Cardiac muscle cell (in vitro differentiated cells and primary cell): ENCODE measurements around the gene CEP55. TPM values are rescaled to one million over a fixed set of nuclear protein-coding genes. Genes with fewer than 3 reads are reported as not detected.

Experiments used
- DNase-seq, 2 donors: peaks; one replicate each; pipeline versions ENCODE4 v3.0.0 to v3.0.0-alpha.2; 2010 to 2017; ENCODE audit warnings: low read depth in 1 of 2, low spot score in 1 of 2
- H3K27ac ChIP-seq: fragments of 200-600 bp; sonication (generic); 2 replicates; pipeline ENCODE4 v1.5.1; 2016
- H3K27me3 ChIP-seq: fragments of 200-600 bp; sonication (generic); 2 replicates; pipeline ENCODE4 v1.6.0; 2016; ENCODE audit warnings: control low read depth
- H3K36me3 ChIP-seq: fragments of 200-600 bp; sonication (generic); 2 replicates; pipeline ENCODE4 v1.5.1; 2016; ENCODE audit warnings: control low read depth
- H3K4me1 ChIP-seq: fragments of 200-600 bp; sonication (generic); 2 replicates; pipeline ENCODE4 v1.8.1; 2017; ENCODE audit warnings: low read depth, mild to moderate bottlenecking, mixed run types
- H3K4me3 ChIP-seq: fragments of 200-600 bp; sonication (generic); 2 replicates; pipeline ENCODE4 v1.5.1; 2016; ENCODE audit warnings: mild to moderate bottlenecking
- H3K9me3 ChIP-seq: fragments of 200-600 bp; sonication (generic); 2 replicates; pipeline ENCODE4 v1.5.1; 2017; ENCODE audit warnings: low read depth, mild to moderate bottlenecking, control low read depth
- polyA plus RNA-seq: library from polyadenylated mRNA; unstranded; fragments of >200 nt; fragmentation: Nextera tagmentation; extraction: Ambion mirVana; gene quantifications from 2 replicates; pipeline ENCODE4 v1.2.1, GENCODE V29; 2016
- total RNA-seq: library from RNA; depleted of rRNA; stranded (reverse); fragments of >200 nt; gene quantifications from 2 replicates; pipeline ENCODE4 v1.2.3, GENCODE V29; 2016
- TF ChIP-seq, protein P1 (sequence below): IDR thresholded peaks from 2 replicates; pipeline ENCODE4 v1.5.1; 2012; ENCODE audit warnings: low read depth, mild to moderate bottlenecking, low read length

Gene CEP55
- total and polyA plus RNA-seq, 2 experiments from 2014 or later = 3.1 to 23.8 TPM

DNA sequence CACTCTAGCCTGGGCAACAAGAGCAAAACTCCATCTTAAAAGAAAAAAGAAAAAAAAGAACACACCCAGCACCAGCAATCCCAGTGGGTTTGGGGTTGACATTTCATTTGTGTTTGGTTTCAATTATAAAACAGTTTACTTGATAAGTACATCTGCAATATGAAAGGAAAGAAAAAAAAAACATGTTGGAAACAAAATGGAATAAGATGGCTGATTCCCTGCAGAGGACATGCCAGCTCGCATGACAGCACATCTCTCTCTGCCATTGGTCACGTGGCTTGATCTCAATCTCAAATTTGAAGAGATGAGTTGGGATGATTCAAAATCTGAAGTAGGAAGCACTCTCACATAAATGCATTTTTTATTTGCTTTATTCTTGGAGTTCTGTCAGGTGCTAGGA, 42.3 kb upstream of the CEP55 start:
- Histone ChIP-seq H3K9me3 (no peaks in the 10 kb centered on the region), H3K27me3 (no peaks in the 10 kb centered on the region), H3K36me3 (no peaks in the 10 kb centered on the region), H3K4me3 (no peak overlapping the region), H3K27ac (no peak overlapping the region), H3K4me1 (no peaks in the 10 kb centered on the region)
- TF ChIP-seq, protein P1, sequence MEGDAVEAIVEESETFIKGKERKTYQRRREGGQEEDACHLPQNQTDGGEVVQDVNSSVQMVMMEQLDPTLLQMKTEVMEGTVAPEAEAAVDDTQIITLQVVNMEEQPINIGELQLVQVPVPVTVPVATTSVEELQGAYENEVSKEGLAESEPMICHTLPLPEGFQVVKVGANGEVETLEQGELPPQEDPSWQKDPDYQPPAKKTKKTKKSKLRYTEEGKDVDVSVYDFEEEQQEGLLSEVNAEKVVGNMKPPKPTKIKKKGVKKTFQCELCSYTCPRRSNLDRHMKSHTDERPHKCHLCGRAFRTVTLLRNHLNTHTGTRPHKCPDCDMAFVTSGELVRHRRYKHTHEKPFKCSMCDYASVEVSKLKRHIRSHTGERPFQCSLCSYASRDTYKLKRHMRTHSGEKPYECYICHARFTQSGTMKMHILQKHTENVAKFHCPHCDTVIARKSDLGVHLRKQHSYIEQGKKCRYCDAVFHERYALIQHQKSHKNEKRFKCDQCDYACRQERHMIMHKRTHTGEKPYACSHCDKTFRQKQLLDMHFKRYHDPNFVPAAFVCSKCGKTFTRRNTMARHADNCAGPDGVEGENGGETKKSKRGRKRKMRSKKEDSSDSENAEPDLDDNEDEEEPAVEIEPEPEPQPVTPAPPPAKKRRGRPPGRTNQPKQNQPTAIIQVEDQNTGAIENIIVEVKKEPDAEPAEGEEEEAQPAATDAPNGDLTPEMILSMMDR = no peak
- DNase-seq = no peak

- DNase-seq = no peak
- TF ChIP-seq, protein P1 = no peak
- Histone ChIP-seq H3K36me3 (no peaks in the 10 kb centered on the region), H3K27me3 (no peaks in the 10 kb centered on the region), H3K9me3 (no peaks in the 10 kb centered on the region), H3K4me3 (no peak overlapping the region), H3K27ac (no peak overlapping the region), H3K4me1 (no peaks in the 10 kb centered on the region)
Observed at GRCh38 chr10:93454736-93455135, 41.7 kb upstream of the CEP55 start.

DNA sequence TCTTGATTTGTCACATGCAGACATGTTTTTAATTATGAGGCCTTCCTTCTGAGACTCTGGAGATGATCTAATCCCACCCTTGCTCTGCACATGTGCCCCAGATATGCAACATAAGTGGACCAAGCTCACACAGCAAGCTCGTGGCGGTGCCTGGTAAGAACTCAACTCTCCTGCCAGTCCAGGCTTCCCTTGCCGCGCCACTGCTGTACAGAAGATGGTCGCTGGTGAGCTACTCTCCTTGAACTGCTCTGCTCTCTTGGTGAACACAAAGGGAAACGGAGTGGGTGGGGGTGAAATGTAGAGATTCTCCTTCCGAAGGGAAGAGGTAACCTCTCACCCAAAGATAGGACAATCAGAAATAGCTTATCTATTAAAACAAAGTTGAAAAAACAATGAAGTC, 39.9 kb upstream of the CEP55 start:
- H3K27ac ChIP-seq = no peak overlapping the region
- no peak for DNase-seq

GRCh38 chr10:93457511-93457910, 38.9 kb upstream of the CEP55 start:
- Histone ChIP-seq H3K4me3 (no peak overlapping the region), H3K4me1 (no peaks in the 10 kb centered on the region), H3K27ac (no peak overlapping the region), H3K36me3 (no peaks in the 10 kb centered on the region), H3K27me3 (no peaks in the 10 kb centered on the region), H3K9me3 (no peaks in the 10 kb centered on the region)
- TF ChIP-seq, protein P1 = no peak
- DNase-seq = no peak

More for the DNA sequence above, 39.9 kb upstream of the CEP55 start:
- H3K36me3 ChIP-seq = no peaks in the 10 kb centered on the region
- H3K9me3 ChIP-seq = no peaks in the 10 kb centered on the region
- H3K27me3 ChIP-seq = no peaks in the 10 kb centered on the region
- H3K4me1 ChIP-seq = no peaks in the 10 kb centered on the region
- TF ChIP-seq, protein P1 = no peak
- H3K4me3 ChIP-seq = no peak overlapping the region

DNA sequence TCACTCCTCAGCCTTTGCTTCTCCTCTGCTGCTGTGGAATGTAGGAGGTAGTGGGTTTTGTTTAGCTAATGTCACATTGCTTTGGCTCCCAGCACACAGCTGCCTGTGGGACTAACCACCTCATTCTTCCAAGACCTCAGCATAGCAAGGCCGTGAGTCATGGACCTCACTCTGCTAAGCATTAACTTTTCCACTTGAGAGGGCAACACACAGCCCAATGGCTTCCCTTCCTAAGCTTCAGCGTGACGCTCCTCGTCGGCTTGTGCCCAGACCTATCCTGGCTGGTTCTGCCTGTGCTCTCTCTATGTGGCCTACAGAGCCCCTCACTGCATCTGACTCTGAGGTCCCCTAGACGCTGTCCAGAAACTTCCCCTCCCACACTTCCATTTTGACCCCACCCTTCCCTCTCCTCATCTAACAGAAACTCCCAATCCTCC, 37.6 kb upstream of the CEP55 start:
- TF ChIP-seq, protein P1 = no peak
- Histone ChIP-seq H3K9me3 (no peaks in the 10 kb centered on the region), H3K27ac (peak overlapping the region; percentile 44), H3K27me3 (no peaks in the 10 kb centered on the region), H3K4me3 (no peak overlapping the region), H3K36me3 (no peaks in the 10 kb centered on the region), H3K4me1 (no peaks in the 10 kb centered on the region)
- DNase-seq = peak; percentile 48 to 99

DNA sequence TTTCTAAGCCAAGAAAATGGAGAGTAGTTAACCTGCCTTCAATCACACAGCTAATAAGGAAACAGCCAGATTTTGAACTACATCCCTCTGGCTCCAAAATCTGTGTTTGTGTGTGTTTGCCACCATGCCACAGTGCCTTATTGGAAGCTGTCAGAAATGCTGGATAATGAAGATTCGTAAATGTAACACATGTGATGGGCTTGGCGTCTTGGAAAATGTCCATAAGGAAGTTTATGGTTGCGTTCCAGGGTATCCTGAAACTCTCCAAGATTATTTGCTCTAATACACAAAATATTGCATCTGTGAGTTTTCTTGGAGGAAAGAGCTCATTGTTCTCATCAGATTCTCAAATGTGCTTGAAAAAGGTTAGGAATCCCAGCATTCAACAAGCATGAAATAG, 36.9 kb upstream of the CEP55 start:
- TF ChIP-seq, protein P1 = no peak
- H3K9me3 ChIP-seq = no peaks in the 10 kb centered on the region
- no peaks in the 10 kb centered on the region for H3K36me3 ChIP-seq
- no peaks in the 10 kb centered on the region for H3K27me3 ChIP-seq
- no peak overlapping the region for H3K4me3 ChIP-seq
- peak overlapping the region; percentile 44 for H3K27ac ChIP-seq
- DNase-seq = no peak
- no peaks in the 10 kb centered on the region for H3K4me1 ChIP-seq
